HepG2 (cell line): ENCODE measurements around the gene CDC20. TPM values are rescaled to one million over a fixed set of nuclear protein-coding genes. Genes with fewer than 3 reads are reported as not detected.

Experiments used
- ERF ChIP-seq: IDR thresholded peaks from 2 replicates; pipeline ENCODE4 v1.6.1; 2018; ENCODE audit warnings: missing biosample characterization, missing genetic modification reagents
- JUN ChIP-seq: sonication (generic); formaldehyde crosslinking; IDR thresholded peaks from 2 replicates; pipeline ENCODE4 v1.4.0; 2020; ENCODE audit warnings: mild to moderate bottlenecking, missing genetic modification reagents
- MTA3 ChIP-seq: sonication (generic); formaldehyde crosslinking; IDR thresholded peaks from 2 replicates; pipeline ENCODE4 v1.4.0; 2020; ENCODE audit warnings: missing genetic modification reagents
- PHF20 ChIP-seq: sonication (generic); formaldehyde crosslinking; IDR thresholded peaks from 2 replicates; pipeline ENCODE4 v1.5.0; 2020; ENCODE audit warnings: mild to moderate bottlenecking, missing genetic modification reagents
- RFX5 ChIP-seq: IDR thresholded peaks from 2 replicates; pipeline ENCODE4 v1.6.1; 2011; ENCODE audit warnings: low read depth, low read length, improper control_type of control experiment
- SP2 ChIP-seq: sonication (generic); formaldehyde crosslinking; IDR thresholded peaks from 2 replicates; pipeline ENCODE4 v1.5.1; 2020; ENCODE audit warnings: mild to moderate bottlenecking, missing genetic modification reagents
- ZFAT ChIP-seq: sonication (generic); formaldehyde crosslinking; conservative IDR thresholded peaks from 2 replicates; pipeline ENCODE4 v1.8.1; 2023; ENCODE audit warnings: missing genetic modification reagents, inconsistent platforms
- ZIK1 ChIP-seq: sonication (generic); formaldehyde crosslinking; IDR thresholded peaks from 2 replicates; pipeline ENCODE4 v1.5.0; 2020; ENCODE audit warnings: mild to moderate bottlenecking, low read depth, missing genetic modification reagents, borderline replicate concordance
- ZKSCAN5 ChIP-seq: sonication (generic); formaldehyde crosslinking; IDR thresholded peaks from 2 replicates; pipeline ENCODE4 v1.5.1; 2020; ENCODE audit warnings: mild to moderate bottlenecking, missing genetic modification reagents
- ZNF512B ChIP-seq: sonication (generic); formaldehyde crosslinking; IDR thresholded peaks from 2 replicates; pipeline ENCODE4 v1.5.1; 2020; ENCODE audit warnings: missing genetic modification reagents, mild to moderate bottlenecking, borderline replicate concordance
- ZNF550 ChIP-seq: sonication (generic); formaldehyde crosslinking; IDR thresholded peaks from 2 replicates; pipeline ENCODE4 v1.4.0; 2020; ENCODE audit warnings: mild to moderate bottlenecking, missing genetic modification reagents, borderline replicate concordance
- polyA plus RNA-seq, 8 experiments: library from polyadenylated mRNA; depleted of rRNA in 3 of 8; stranded (reverse) in 7 of 8; unstranded in 1 of 8; fragments of >200 nt; fragmentation: Illumina TruSeq in 4 of 8; extraction: Trizol in 4 of 8; gene quantifications; 2 replicates each; pipeline versions ENCODE4 v1.2.1 to v1.2.3, GENCODE V29; 2011 to 2016; ENCODE audit warnings: low read depth in 4 of 8, missing spikeins in 1 of 8, mixed read lengths in 1 of 8; ENCODE audit not compliant: insufficient read depth in 1 of 8
- total RNA-seq, 5 experiments: library from RNA; depleted of rRNA; stranded (reverse); fragments of >200 nt; fragmentation: Illumina TruSeq; extraction: Trizol; gene quantifications; 2 replicates each; pipeline ENCODE4 v1.2.3, GENCODE V29; 2016; ENCODE audit warnings: low read depth in 1 of 5
- TF ChIP-seq, protein P1 (sequence below): fragments of 450-650 bp; IDR thresholded peaks from 2 replicates; pipeline ENCODE4 v1.6.1; 2017; ENCODE audit warnings: mild to moderate bottlenecking
- TF ChIP-seq, protein P2 (sequence below), 2 experiments: fragments of 450-650 bp in 1 of 2; sonication (generic) in 1 of 2; formaldehyde crosslinking in 1 of 2; IDR thresholded peaks; 2 replicates each; pipeline versions ENCODE4 v1.6.1 to v1.8.0; 2016 to 2022; ENCODE audit warnings: antibody characterized with exemption in 1 of 2, mild to moderate bottlenecking in 1 of 2, missing genetic modification reagents in 1 of 2

The CDC20 gene
- total and polyA plus RNA-seq, 2 of the 13 experiments (the other 11 are each of a cell fraction or from before 2014, with no cell fraction given) = 57.9 to 90.0 TPM

GRCh38 chr1:43367904-43368645 is 9.3 kb downstream of the CDC20 start, which contains the start of gene ELOVL1 (continued):
- TF ChIP-seq, protein P1, sequence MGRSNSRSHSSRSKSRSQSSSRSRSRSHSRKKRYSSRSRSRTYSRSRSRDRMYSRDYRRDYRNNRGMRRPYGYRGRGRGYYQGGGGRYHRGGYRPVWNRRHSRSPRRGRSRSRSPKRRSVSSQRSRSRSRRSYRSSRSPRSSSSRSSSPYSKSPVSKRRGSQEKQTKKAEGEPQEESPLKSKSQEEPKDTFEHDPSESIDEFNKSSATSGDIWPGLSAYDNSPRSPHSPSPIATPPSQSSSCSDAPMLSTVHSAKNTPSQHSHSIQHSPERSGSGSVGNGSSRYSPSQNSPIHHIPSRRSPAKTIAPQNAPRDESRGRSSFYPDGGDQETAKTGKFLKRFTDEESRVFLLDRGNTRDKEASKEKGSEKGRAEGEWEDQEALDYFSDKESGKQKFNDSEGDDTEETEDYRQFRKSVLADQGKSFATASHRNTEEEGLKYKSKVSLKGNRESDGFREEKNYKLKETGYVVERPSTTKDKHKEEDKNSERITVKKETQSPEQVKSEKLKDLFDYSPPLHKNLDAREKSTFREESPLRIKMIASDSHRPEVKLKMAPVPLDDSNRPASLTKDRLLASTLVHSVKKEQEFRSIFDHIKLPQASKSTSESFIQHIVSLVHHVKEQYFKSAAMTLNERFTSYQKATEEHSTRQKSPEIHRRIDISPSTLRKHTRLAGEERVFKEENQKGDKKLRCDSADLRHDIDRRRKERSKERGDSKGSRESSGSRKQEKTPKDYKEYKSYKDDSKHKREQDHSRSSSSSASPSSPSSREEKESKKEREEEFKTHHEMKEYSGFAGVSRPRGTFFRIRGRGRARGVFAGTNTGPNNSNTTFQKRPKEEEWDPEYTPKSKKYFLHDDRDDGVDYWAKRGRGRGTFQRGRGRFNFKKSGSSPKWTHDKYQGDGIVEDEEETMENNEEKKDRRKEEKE = no peak
- TF ChIP-seq MTA3 (CRISPR knock-in tag) (no peak), ZKSCAN5 (CRISPR knock-in tag) (no peak), JUN (CRISPR knock-in tag) (0 out of 2 replicates have a peak, but pooled peaks have one; percentile 5), ZNF550 (CRISPR knock-in tag) (peak; percentile 97; the same call in 1 of the 2 replicates), PHF20 (peak; percentile 65), ZFAT (CRISPR knock-in tag) (no peak), ERF (peak; percentile 88), RFX5 (no peak), SP2 (CRISPR knock-in tag) (no peak), ZNF512B (CRISPR knock-in tag) (no peak), ZIK1 (CRISPR knock-in tag) (peak; percentile 92)
- TF ChIP-seq, protein P2, sequence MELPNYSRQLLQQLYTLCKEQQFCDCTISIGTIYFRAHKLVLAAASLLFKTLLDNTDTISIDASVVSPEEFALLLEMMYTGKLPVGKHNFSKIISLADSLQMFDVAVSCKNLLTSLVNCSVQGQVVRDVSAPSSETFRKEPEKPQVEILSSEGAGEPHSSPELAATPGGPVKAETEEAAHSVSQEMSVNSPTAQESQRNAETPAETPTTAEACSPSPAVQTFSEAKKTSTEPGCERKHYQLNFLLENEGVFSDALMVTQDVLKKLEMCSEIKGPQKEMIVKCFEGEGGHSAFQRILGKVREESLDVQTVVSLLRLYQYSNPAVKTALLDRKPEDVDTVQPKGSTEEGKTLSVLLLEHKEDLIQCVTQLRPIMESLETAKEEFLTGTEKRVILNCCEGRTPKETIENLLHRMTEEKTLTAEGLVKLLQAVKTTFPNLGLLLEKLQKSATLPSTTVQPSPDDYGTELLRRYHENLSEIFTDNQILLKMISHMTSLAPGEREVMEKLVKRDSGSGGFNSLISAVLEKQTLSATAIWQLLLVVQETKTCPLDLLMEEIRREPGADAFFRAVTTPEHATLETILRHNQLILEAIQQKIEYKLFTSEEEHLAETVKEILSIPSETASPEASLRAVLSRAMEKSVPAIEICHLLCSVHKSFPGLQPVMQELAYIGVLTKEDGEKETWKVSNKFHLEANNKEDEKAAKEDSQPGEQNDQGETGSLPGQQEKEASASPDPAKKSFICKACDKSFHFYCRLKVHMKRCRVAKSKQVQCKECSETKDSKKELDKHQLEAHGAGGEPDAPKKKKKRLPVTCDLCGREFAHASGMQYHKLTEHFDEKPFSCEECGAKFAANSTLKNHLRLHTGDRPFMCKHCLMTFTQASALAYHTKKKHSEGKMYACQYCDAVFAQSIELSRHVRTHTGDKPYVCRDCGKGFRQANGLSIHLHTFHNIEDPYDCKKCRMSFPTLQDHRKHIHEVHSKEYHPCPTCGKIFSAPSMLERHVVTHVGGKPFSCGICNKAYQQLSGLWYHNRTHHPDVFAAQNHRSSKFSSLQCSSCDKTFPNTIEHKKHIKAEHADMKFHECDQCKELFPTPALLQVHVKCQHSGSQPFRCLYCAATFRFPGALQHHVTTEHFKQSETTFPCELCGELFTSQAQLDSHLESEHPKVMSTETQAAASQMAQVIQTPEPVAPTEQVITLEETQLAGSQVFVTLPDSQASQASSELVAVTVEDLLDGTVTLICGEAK (IDR thresholded peaks at IDR 0.05) = no peak
- TF ChIP-seq, protein P2 (CRISPR knock-in tag; IDR thresholded peaks at IDR 0.05) = peak; percentile 56; the same call in 1 of the 2 replicates
